ENCODE measurements around the gene ZBTB44. TPM values are rescaled to one million over a fixed set of nuclear protein-coding genes. Genes with fewer than 3 reads are reported as not detected.
A peak's percentile ranks its signal among the peaks of the same experiment; 100 is the strongest.

ZBTB44 gene
- total RNA-seq, 2 donors from 2014 or later: 25.4 to 32.9 TPM

DNA sequence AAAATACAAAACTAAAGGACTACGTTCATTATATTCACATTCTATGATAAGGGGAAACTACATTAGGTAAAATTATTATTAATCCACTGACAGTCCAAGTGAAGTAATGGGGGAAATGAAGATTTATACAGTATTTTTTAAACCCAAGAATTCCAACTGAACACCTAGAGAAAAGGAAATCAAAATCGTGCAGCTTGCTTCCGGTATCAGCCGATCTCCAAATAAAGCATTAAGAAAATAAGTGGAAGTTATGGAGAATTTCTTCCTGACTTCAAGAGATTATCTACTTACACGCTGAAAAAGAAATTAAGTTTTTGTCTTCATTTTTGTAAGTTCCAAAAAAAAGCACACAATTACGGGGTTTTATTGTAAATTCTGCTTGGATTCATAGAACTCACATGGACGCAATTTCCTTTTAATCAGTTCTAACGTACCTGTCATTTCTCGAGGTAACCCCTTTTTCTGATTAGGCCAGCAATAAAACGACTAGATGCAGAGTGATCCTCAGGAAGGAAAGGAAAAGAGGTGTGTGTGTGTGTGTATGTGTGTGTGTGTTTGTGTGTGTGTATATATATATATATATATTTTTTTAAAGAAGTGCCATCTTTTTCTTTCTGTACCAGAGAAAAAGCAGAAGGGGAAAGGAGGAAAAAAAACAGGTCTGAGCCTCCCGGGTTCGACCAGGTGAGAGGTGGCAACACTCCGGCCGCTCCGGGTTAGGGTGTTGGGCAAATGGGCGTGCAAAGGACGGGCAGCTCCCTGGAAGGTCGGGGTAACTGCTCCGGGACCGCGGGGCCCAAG is 1.1 kb downstream of the ZBTB44 start:
- DNase-seq (no peak), ATAC-seq (no peak)
- Histone ChIP-seq H3K4me3 (peak overlapping the region; percentile 44 to 85), H3K27me3 (no peaks in the 10 kb centered on the region), H3K36me3 (replicated peaks in 1 of 2; ENCODE audit: insufficient read depth in 1 of 2, low read depth in 2 of 2) (no peaks in the 10 kb centered on the region), H3K27ac (peak overlapping the region; percentile 91 to 98 (median 94)), H3K4me1 (peaks cover 55% of the 10 kb centered on the region), H3K9me3 (no peaks in the 10 kb centered on the region)
- TF ChIP-seq, protein P1, sequence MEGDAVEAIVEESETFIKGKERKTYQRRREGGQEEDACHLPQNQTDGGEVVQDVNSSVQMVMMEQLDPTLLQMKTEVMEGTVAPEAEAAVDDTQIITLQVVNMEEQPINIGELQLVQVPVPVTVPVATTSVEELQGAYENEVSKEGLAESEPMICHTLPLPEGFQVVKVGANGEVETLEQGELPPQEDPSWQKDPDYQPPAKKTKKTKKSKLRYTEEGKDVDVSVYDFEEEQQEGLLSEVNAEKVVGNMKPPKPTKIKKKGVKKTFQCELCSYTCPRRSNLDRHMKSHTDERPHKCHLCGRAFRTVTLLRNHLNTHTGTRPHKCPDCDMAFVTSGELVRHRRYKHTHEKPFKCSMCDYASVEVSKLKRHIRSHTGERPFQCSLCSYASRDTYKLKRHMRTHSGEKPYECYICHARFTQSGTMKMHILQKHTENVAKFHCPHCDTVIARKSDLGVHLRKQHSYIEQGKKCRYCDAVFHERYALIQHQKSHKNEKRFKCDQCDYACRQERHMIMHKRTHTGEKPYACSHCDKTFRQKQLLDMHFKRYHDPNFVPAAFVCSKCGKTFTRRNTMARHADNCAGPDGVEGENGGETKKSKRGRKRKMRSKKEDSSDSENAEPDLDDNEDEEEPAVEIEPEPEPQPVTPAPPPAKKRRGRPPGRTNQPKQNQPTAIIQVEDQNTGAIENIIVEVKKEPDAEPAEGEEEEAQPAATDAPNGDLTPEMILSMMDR (IDR thresholded peaks at IDR 0.05): no peak
- TF ChIP-seq POLR2A (IDR thresholded peaks at IDR 0.05): peak in 1 of 3 donors; percentile 4
- 1% methylated on average over 21 of the region's 21 CpGs for WGBS, 2 donors
- intact Hi-C loops (cut with DNase I): loop anchor here (10.0 kb wide), 1 partner anchor 99 kb away; no protein-coding TSS in a partner anchor

DNA sequence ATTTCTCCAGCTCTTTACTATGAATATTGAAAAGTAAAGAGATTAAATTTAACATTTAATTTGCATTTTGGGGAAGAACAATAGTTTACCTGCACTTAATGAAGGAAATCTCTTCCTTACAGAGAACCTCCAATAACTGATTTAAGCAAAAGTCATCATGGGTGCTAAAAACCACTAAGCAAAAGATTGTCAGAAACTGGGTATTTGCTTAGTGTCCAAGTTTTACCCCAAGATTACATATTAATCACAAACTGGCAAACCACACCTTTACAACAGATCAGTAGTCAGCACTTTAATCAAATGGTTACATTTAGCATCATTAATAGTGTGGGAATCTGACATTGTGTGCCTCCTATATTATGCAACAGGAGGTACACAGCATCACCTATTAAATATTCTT is 2.7 kb downstream of the ZBTB44 start:
- Histone ChIP-seq H3K4me3 (no peak overlapping the region), H3K27me3 (no peaks in the 10 kb centered on the region), H3K4me1 (peaks cover 40% of the 10 kb centered on the region), H3K27ac (no peak overlapping the region), H3K9me3 (no peaks in the 10 kb centered on the region), H3K36me3 (replicated peaks in 1 of 2; ENCODE audit: insufficient read depth in 1 of 2, low read depth in 2 of 2) (no peaks in the 10 kb centered on the region)
- TF ChIP-seq, protein P1 (IDR thresholded peaks at IDR 0.05): no peak
- no peak for TF ChIP-seq POLR2A (IDR thresholded peaks at IDR 0.05)
- no peak for DNase-seq
- no peak for ATAC-seq
- intact Hi-C loops (cut with DNase I): loop anchor here (10.0 kb wide), 1 partner anchor 97 kb away; no protein-coding TSS in a partner anchor

DNA sequence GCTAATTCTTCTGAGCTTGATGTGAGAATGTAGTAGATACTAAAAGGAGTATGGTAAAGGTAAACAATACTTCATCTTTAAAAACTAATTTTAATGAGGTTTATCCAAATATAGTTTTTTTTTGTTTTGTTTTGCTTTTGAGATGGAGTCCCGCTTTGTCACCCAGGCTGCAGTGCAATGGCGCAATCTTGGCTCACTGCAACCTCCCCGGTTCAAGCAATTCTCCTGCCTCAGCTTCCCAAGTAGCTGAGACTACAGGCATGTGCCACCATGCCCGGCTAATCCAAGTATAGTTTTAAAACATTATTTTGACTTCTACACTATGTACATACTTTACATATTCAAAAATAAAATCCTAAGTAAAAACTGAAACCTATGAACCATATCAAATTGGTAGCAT is 4.1 kb downstream of the ZBTB44 start:
- no peaks in the 10 kb centered on the region for H3K27me3 ChIP-seq
- TF ChIP-seq, protein P1 (IDR thresholded peaks at IDR 0.05): no peak
- TF ChIP-seq POLR2A (IDR thresholded peaks at IDR 0.05): no peak
- ATAC-seq (no peak), DNase-seq (no peak)
- H3K36me3 ChIP-seq (replicated peaks in 1 of 2; ENCODE audit: insufficient read depth in 1 of 2, low read depth in 2 of 2): no peaks in the 10 kb centered on the region
- no peak overlapping the region for H3K27ac ChIP-seq
- intact Hi-C loops (cut with DNase I): loop anchor here (10.0 kb wide), 1 partner anchor 96 kb away; no protein-coding TSS in a partner anchor
- no peaks in the 10 kb centered on the region for H3K9me3 ChIP-seq
- H3K4me1 ChIP-seq: peaks cover 29% of the 10 kb centered on the region
- WGBS, 2 donors: 77 to 86% methylated on average over 4 of the region's 4 CpGs
- no peak overlapping the region for H3K4me3 ChIP-seq

DNA sequence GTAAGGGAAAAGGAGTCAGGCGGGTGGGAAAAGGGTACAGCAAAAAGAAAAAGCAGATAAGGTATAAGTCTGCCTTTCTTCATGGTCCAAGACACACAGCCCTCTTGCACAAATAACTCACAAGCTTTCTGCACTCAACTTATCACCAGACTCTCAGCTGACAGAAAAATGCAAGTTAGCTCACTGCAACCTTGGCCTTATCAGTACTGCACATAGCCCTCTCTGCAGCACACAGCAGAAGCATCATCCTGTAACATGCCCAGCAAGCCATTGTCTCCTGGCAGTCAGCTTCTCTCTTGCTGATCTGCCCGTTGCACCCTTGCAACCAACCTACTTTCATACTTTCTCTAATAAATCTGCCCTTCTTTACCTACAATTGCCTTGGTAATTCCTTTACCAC is 5.8 kb downstream of the ZBTB44 start:
- intact Hi-C loops (cut with DNase I): no loop called here
- no peak for TF ChIP-seq POLR2A (IDR thresholded peaks at IDR 0.05)
- TF ChIP-seq, protein P1 (IDR thresholded peaks at IDR 0.05): no peak
- Histone ChIP-seq H3K4me3 (no peak overlapping the region), H3K9me3 (no peaks in the 10 kb centered on the region), H3K4me1 (peaks cover 22% of the 10 kb centered on the region), H3K36me3 (replicated peaks in 1 of 2; ENCODE audit: insufficient read depth in 1 of 2, low read depth in 2 of 2) (no peaks in the 10 kb centered on the region), H3K27ac (no peak overlapping the region), H3K27me3 (no peaks in the 10 kb centered on the region)
- 56 to 61% methylated on average over 2 of the region's 2 CpGs for WGBS, 2 donors
- DNase-seq (no peak), ATAC-seq (no peak)

DNA sequence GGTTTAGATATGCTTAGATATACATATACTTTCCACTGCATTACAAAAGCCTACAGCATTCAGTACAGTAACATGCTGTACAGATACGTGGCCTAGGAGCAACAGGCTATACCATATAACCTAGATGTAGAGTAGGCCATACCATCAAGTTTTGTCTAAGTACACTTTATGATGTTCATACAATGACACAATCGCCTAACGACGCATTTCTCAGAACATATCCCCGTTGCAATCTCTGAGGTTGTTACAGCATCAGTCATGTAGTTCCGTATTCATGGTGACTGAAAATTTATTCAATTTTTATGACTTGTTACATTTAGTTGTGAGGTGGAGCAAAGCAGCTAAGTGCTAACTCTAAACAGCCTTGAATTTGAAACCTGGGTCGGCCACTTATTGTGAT is 6.7 kb downstream of the ZBTB44 start:
- H3K4me1 ChIP-seq: peaks cover 21% of the 10 kb centered on the region
- intact Hi-C loops (cut with DNase I): no loop called here
- no peak overlapping the region for H3K4me3 ChIP-seq
- WGBS, 2 donors: 82 to 96% methylated on average over 7 of the region's 7 CpGs
- H3K27me3 ChIP-seq: no peaks in the 10 kb centered on the region
- TF ChIP-seq, protein P1 (IDR thresholded peaks at IDR 0.05): no peak
- no peak for TF ChIP-seq POLR2A (IDR thresholded peaks at IDR 0.05)
- DNase-seq: no peak
- no peak for ATAC-seq
- no peaks in the 10 kb centered on the region for H3K9me3 ChIP-seq
- no peak overlapping the region for H3K27ac ChIP-seq
- H3K36me3 ChIP-seq (replicated peaks in 1 of 2; ENCODE audit: insufficient read depth in 1 of 2, low read depth in 2 of 2): no peaks in the 10 kb centered on the region

Measured in body of pancreas (tissue), 4 donors.